H1 (cell line): ENCODE results near the gene LAMA3. TPM values are rescaled to one million over a fixed set of nuclear protein-coding genes. Genes with fewer than 3 reads are reported as not detected.
"Not testable (repeated sequence)": the region's sequence is repeated elsewhere in the genome, so short reads cannot be mapped to it uniquely, and the experiment has no call there.

Experiments used
- CTCF ChIA-PET: fragments of 300-600 bp; sonication (Branson Sonifier 250); formaldehyde crosslinking; loops from one replicate; lab custom pipeline; 2021; ENCODE audit not compliant: partially characterized antibody; lab: Charles Lee
- POLR2A ChIA-PET: fragments of 300-600 bp; sonication (Branson Sonifier 250); formaldehyde crosslinking; loops from one replicate; lab custom pipeline; 2021; ENCODE audit warnings: inconsistent platforms; ENCODE audit not compliant: partially characterized antibody; lab: Charles Lee
- DNase-seq, 2 experiments: peaks; one replicate each; pipeline versions ENCODE4 v3.0.0 to v3.0.0-alpha.2; 2010 to 2022; ENCODE audit warnings: low spot score in 2 of 2, low read depth in 1 of 2, mixed read lengths in 1 of 2
- FAIRE-seq: peaks from 2 replicates; lab custom pipeline; 2011; peaks lifted over from hg19 to GRCh38; lab: Jason Lieb, UNC
- H2AFZ ChIP-seq: 2 replicates; pipeline ENCODE4 v1.8.1; 2012; ENCODE audit warnings: low read length, inconsistent platforms
- H2AK5ac ChIP-seq: 2 replicates; pipeline ENCODE4 v1.6.1; 2013; ENCODE audit warnings: low read depth, low read length
- H2BK120ac ChIP-seq: replicated peaks from 2 replicates; pipeline ENCODE3; 2013; ENCODE audit warnings: low read depth, low read length, inconsistent platforms
- H2BK12ac ChIP-seq: 2 replicates; pipeline ENCODE4 v1.6.1; 2013; ENCODE audit warnings: low read depth, low read length
- H2BK15ac ChIP-seq: 2 replicates; pipeline ENCODE4 v1.6.1; 2013; ENCODE audit warnings: low read length
- H2BK20ac ChIP-seq: 2 replicates; pipeline ENCODE4 v1.6.1; 2013; ENCODE audit warnings: low read length
- H2BK5ac ChIP-seq: 2 replicates; pipeline ENCODE4 v1.6.1; 2013; ENCODE audit warnings: low read depth, low read length
- H3K14ac ChIP-seq: 2 replicates; pipeline ENCODE4 v1.6.1; 2013; ENCODE audit warnings: inconsistent platforms; ENCODE audit not compliant: insufficient read length
- H3K18ac ChIP-seq: 2 replicates; pipeline ENCODE4 v1.6.1; 2013; ENCODE audit warnings: low read length; ENCODE audit errors: extremely low read depth
- H3K23ac ChIP-seq: 2 replicates; pipeline ENCODE4 v1.6.1; 2013; ENCODE audit warnings: inconsistent platforms; ENCODE audit not compliant: insufficient read length
- H3K23me2 ChIP-seq: 2 replicates; pipeline ENCODE4 v1.6.1; 2013; ENCODE audit warnings: low read depth, low read length
- H3K27ac ChIP-seq: 2 replicates; pipeline ENCODE4 v1.6.1; 2011; ENCODE audit warnings: low read depth, low read length, inconsistent platforms
- H3K27me3 ChIP-seq, 4 experiments: replicated peaks in 1 of 4; 1 replicate in 1 of 4; 2 replicates in 3 of 4; pipeline versions ENCODE4 v1.6.1 to v1.8.1; 2011 to 2013; ENCODE audit warnings: low read length in 3 of 4, mild to moderate bottlenecking in 3 of 4, inconsistent platforms in 2 of 4, mixed read lengths in 2 of 4, moderate library complexity in 1 of 4; ENCODE audit not compliant: control insufficient read depth in 3 of 4, insufficient read depth in 3 of 4; ENCODE audit errors: extremely low read depth in 1 of 4
- H3K36me3 ChIP-seq, 4 experiments: 2 replicates each; pipeline versions ENCODE4 v1.6.1 to v1.8.1; 2011 to 2013; ENCODE audit warnings: mild to moderate bottlenecking in 4 of 4, low read length in 3 of 4, moderate library complexity in 2 of 4, control low read depth in 1 of 4, inconsistent platforms in 1 of 4; ENCODE audit not compliant: insufficient read depth in 4 of 4, control insufficient read depth in 2 of 4
- H3K4ac ChIP-seq: replicated peaks from 2 replicates; pipeline ENCODE3; 2013; ENCODE audit warnings: low read length, low read depth, mixed read lengths, inconsistent platforms; ENCODE audit not compliant: insufficient read length
- H3K4me1 ChIP-seq, 4 experiments: replicated peaks in 1 of 4; 1 replicate in 1 of 4; 2 replicates in 3 of 4; pipeline versions ENCODE4 v1.6.1 to v1.8.1; 2011 to 2013; ENCODE audit warnings: low read length in 3 of 4, inconsistent platforms in 2 of 4, mixed read lengths in 1 of 4; ENCODE audit not compliant: insufficient read depth in 4 of 4, control insufficient read depth in 3 of 4
- H3K4me2 ChIP-seq, 2 experiments: 2 replicates each; pipeline versions ENCODE4 v1.6.1 to v1.8.1; 2011 to 2013; ENCODE audit warnings: low read depth in 2 of 2, low read length in 2 of 2, control low read depth in 1 of 2, inconsistent platforms in 1 of 2, mild to moderate bottlenecking in 1 of 2; ENCODE audit not compliant: insufficient read depth in 1 of 2
- H3K4me3 ChIP-seq, 4 experiments: fragments of 200-600, 300-600 bp in 1 of 4; sonication (generic), shearing (Covaris generic), sonication (Bioruptor Twin) in 1 of 4; 2 replicates each; pipeline versions ENCODE4 v1.5.1 to v1.8.1; 2011 to 2016; ENCODE audit warnings: low read length in 4 of 4, low read depth in 3 of 4, control low read depth in 2 of 4, inconsistent platforms in 2 of 4, mild to moderate bottlenecking in 2 of 4, mixed read lengths in 1 of 4, moderate library complexity in 1 of 4; ENCODE audit not compliant: insufficient read depth in 2 of 4; ENCODE audit errors: extremely low read depth in 1 of 4
- H3K56ac ChIP-seq: replicated peaks from 2 replicates; pipeline ENCODE3; 2013; ENCODE audit warnings: low read depth, mild to moderate bottlenecking, mixed read lengths, low read length, inconsistent platforms; ENCODE audit not compliant: insufficient read length
- H3K79me1 ChIP-seq: 2 replicates; pipeline ENCODE4 v1.6.1; 2013; ENCODE audit warnings: low read depth, low read length, control low read depth
- H3K79me2 ChIP-seq, 2 experiments: 2 replicates each; pipeline versions ENCODE4 v1.6.1 to v1.8.1; 2012 to 2013; ENCODE audit warnings: low read length in 2 of 2, mild to moderate bottlenecking in 2 of 2, inconsistent platforms in 1 of 2; ENCODE audit not compliant: insufficient read depth in 2 of 2, control insufficient read depth in 1 of 2
- H3K9ac ChIP-seq, 4 experiments: replicated peaks in 1 of 4; 1 replicate in 1 of 4; 2 replicates in 3 of 4; pipeline versions ENCODE4 v1.6.1 to v1.8.1; 2011 to 2013; ENCODE audit warnings: low read depth in 3 of 4, low read length in 3 of 4, control low read depth in 2 of 4, mild to moderate bottlenecking in 2 of 4, moderate library complexity in 2 of 4, inconsistent platforms in 1 of 4; ENCODE audit errors: extremely low read depth in 1 of 4
- H3K9me3 ChIP-seq, 2 experiments: 2 replicates each; pipeline versions ENCODE4 v1.6.1 to v1.8.1; 2012 to 2013; ENCODE audit warnings: mild to moderate bottlenecking in 2 of 2, moderate library complexity in 2 of 2, control low read depth in 1 of 2, inconsistent platforms in 1 of 2, low read depth in 1 of 2, low read length in 1 of 2, mixed read lengths in 1 of 2; ENCODE audit not compliant: insufficient read depth in 2 of 2
- H4K20me1 ChIP-seq, 2 experiments: replicated peaks in 1 of 2; 2 replicates each; pipeline versions ENCODE3 to v1.8.1; 2011 to 2013; ENCODE audit warnings: inconsistent platforms in 2 of 2, low read length in 2 of 2, mild to moderate bottlenecking in 1 of 2; ENCODE audit not compliant: insufficient read depth in 2 of 2, control insufficient read depth in 1 of 2
- H4K5ac ChIP-seq: 2 replicates; pipeline ENCODE4 v1.6.1; 2013; ENCODE audit warnings: low read length, low read depth, mixed read lengths, inconsistent platforms; ENCODE audit not compliant: insufficient read length
- H4K8ac ChIP-seq: 2 replicates; pipeline ENCODE4 v1.8.0; 2013; ENCODE audit warnings: mild to moderate bottlenecking, moderate library complexity, low read length, inconsistent platforms; ENCODE audit not compliant: insufficient read depth; ENCODE audit errors: extremely low read depth
- H4K91ac ChIP-seq: replicated peaks from 2 replicates; pipeline ENCODE3; 2013; ENCODE audit warnings: low read length, mixed read lengths, inconsistent platforms; ENCODE audit not compliant: insufficient read length
- JUND ChIP-seq: IDR thresholded peaks from 2 replicates; pipeline ENCODE4 v1.6.1; 2011; ENCODE audit warnings: mild to moderate bottlenecking, improper control_type of control experiment, low read length
- NANOG ChIP-seq: IDR thresholded peaks from 2 replicates; pipeline ENCODE4 v1.6.1; 2011; ENCODE audit warnings: low read length, low read depth, mild to moderate bottlenecking, inconsistent platforms; ENCODE audit not compliant: insufficient read depth, poor library complexity, severe bottlenecking
- WGBS, 2 experiments: shearing (Covaris generic) in 1 of 2; methylation state at CpG; one replicate each; pipeline versions ENCODE4 v1.1.6 to v1.1.7; 2013 to 2015; ENCODE audit warnings: low lambda C conversion rate in 2 of 2, mixed read lengths in 2 of 2, inconsistent platforms in 1 of 2, low coverage in 1 of 2, missing lambda C conversion rate in 1 of 2; ENCODE audit not compliant: insufficient replicate concordance in 2 of 2, insufficient coverage in 1 of 2, insufficient read length in 1 of 2; ENCODE audit errors: extremely low coverage in 1 of 2, missing lambda C conversion rate in 1 of 2; 5-methylcytosine and 5-hydroxymethylcytosine counted together
- polyA plus RNA-seq, 7 experiments: library from polyadenylated mRNA; depleted of rRNA in 3 of 7; stranded (reverse) in 5 of 7; unstranded in 2 of 7; fragments of >200 nt in 5 of 7; fragments of 200-250 nt in 2 of 7; gene quantifications; 1 replicate in 5 of 7; 2 replicates in 1 of 7; 4 replicates in 1 of 7; pipeline versions ENCODE4 v1.2.1 to v1.2.3, GENCODE V29; 2011 to 2013; ENCODE audit warnings: missing spikeins in 2 of 7, mixed read lengths in 2 of 7
- total RNA-seq: library from RNA; stranded (reverse); fragmentation: NEBNext Ultra II Directional; extraction: Animal tissue kit (Norgen Biotek cat#: 25700); gene quantifications from 2 replicates; pipeline ENCODE4 v1.2.1, GENCODE V29; 2021
- TF ChIP-seq, protein P1 (sequence below): IDR thresholded peaks from 2 replicates; pipeline ENCODE4 v1.6.1; 2011; ENCODE audit warnings: low read length, improper control_type of control experiment

LAMA3 gene
- total and polyA plus RNA-seq, 2 of the 8 experiments (the other 6 are each of a cell fraction or from before 2014, with no cell fraction given) = 0.76 to 5.0 TPM

DNA sequence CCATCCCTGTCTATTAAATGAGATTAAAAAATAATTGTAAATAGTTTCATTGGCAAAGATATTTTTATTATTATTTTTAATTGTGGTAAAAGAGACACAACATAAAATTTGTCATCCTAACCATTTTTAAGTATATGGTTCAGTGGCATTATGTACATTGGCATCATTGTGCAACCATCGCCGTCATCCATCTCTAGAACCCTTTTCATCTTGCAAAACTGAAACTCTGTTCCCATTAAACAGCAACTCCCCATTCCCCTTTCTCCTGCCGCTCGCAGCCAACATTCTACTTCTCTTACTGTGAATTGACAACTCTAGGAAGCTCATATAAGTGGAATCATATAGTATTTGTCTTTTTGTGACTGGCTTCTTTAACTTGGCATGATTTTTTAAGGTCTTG lies 25.3 kb downstream of the LAMA3 start (continued):
- TF ChIP-seq, protein P1, sequence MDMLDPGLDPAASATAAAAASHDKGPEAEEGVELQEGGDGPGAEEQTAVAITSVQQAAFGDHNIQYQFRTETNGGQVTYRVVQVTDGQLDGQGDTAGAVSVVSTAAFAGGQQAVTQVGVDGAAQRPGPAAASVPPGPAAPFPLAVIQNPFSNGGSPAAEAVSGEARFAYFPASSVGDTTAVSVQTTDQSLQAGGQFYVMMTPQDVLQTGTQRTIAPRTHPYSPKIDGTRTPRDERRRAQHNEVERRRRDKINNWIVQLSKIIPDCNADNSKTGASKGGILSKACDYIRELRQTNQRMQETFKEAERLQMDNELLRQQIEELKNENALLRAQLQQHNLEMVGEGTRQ = no peak
- TF ChIP-seq JUND (no peak), NANOG (no peak)

DNA sequence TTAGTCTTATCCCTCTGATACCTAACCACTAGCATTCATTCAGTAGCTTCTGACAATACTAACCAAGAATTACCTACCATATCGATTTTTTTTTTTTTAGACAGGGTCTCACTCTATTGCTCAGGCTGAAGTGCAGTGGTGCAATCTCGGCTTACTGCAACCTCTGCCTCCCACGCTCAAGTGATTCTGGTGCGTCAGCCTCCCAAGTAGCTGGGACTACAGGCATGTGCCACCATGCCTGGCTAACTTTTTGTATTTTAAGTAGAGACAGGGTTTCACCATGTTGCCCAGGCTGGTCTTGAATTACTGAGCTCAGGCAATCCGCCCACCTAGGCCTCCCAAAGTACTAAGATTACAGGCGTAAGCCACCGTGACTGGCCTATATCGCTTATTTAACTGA lies 26.8 kb downstream of the LAMA3 start:
- not testable (repeated sequence) for H2AFZ ChIP-seq, H2BK12ac ChIP-seq, H3K56ac ChIP-seq, H3K79me2 ChIP-seq, H3K4me3 ChIP-seq, H3K23ac ChIP-seq, H4K91ac ChIP-seq, H4K8ac ChIP-seq, FAIRE-seq, H2BK120ac ChIP-seq, H2BK20ac ChIP-seq, H3K36me3 ChIP-seq, H3K4ac ChIP-seq, H4K20me1 ChIP-seq, H3K18ac ChIP-seq, H3K9me3 ChIP-seq, H2BK15ac ChIP-seq, H3K79me1 ChIP-seq, H3K27ac ChIP-seq, DNase-seq, H3K14ac ChIP-seq, H3K27me3 ChIP-seq, H3K9ac ChIP-seq, H4K5ac ChIP-seq, H3K23me2 ChIP-seq, H3K4me2 ChIP-seq, H3K4me1 ChIP-seq, H2AK5ac ChIP-seq, H2BK5ac ChIP-seq
- ChIA-PET CTCF (interaction anchor here (0.7 to 0.9 kb wide), 2 partner anchors 9 to 13 kb away, joined by 3 to 4 read pairs; no protein-coding TSS in a partner anchor), POLR2A (interaction anchor here (0.6 kb wide), 1 partner anchor 127 kb away, joined by 3 read pairs; no protein-coding TSS in a partner anchor)
- WGBS, 2 experiments = 69% methylated on average over 8 of the region's 8 CpGs; no CpG with 5 or more reads in 1 of the 2 experiments
